NT2/D1 (cell line): ENCODE results near the gene CCDC188.

ENCODE experiments used
- SUZ12 ChIP-seq: IDR thresholded peaks from 2 replicates; pipeline ENCODE4 v1.6.1; 2011; ENCODE audit not compliant: insufficient read length, insufficient read depth; ENCODE audit errors: extremely low read depth
- YY1 ChIP-seq: IDR thresholded peaks from 2 replicates; pipeline ENCODE4 v1.6.1; 2011; ENCODE audit not compliant: insufficient read length, insufficient read depth
- ZNF274 ChIP-seq: IDR thresholded peaks from 2 replicates; pipeline ENCODE4 v1.6.1; 2011; ENCODE audit warnings: mild to moderate bottlenecking, low read depth, low read length

DNA sequence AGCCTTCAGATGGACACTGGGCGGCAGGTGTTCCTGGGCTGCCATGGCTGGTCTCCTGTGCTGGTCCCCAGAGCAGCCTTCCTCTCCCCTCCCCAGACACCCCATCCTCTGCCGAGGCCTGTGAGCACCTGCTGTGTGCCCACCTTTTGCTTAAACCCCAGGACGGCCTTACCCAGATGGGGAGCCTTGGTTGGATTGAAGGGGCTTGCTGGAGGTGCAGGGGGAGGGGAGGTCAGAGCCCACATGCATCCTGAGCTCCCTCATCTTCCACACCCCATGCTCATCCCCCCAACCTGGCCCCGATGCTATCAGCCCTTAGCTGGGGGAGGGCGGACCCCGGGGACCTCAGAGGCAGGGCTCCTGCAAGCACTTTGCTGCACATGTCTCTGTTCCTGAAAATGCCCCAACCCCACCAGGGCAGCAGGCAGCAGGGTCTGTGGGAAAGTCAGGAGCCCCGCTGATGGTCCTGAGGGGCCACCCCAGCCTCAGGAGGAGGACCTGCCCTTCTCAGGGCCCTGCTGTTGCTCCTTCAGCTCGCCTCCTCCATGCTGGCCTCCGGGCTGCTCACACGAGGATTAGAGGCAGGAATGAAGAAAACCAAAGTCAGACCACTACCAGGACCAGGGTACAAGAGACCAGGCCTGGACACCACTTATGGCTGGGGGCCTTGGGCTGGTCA, 41.6 kb upstream of the CCDC188 start:
- no peak for TF ChIP-seq ZNF274
- TF ChIP-seq YY1 = no peak
- no peak for TF ChIP-seq SUZ12
